ENCODE data around the gene STN1. TPM values are rescaled to one million over a fixed set of nuclear protein-coding genes. Genes with fewer than 3 reads are reported as not detected.
A peak's percentile ranks its signal among the peaks of the same experiment; 100 is the strongest.

Gene STN1
- total and polyA plus RNA-seq, 10 of the 15 experiments (the other 5 are each of a cell fraction or from before 2014, with no cell fraction given) = 22.2 to 31.8 (median 28.5) TPM

DNA sequence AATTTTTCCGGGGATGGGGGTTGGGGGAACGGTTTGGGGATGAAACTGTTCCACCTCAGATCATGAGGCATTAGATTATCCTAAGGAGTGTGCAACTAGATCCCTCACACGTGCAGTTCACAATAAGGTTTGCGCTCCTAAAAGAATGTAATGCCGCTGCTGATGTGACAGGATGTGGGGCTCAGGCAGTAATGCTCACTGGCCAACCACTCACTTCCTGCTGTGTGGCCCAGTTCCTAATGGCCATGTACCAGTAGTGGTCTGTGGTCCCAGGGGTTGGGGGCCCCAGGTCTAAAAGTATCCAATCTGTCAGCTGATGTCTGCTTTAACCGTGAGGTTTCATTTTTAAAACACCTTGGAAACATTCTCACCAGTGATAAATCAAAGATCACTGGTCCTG, 2.2 kb downstream of the STN1 start (continued):
- TF ChIP-seq, protein P1, sequence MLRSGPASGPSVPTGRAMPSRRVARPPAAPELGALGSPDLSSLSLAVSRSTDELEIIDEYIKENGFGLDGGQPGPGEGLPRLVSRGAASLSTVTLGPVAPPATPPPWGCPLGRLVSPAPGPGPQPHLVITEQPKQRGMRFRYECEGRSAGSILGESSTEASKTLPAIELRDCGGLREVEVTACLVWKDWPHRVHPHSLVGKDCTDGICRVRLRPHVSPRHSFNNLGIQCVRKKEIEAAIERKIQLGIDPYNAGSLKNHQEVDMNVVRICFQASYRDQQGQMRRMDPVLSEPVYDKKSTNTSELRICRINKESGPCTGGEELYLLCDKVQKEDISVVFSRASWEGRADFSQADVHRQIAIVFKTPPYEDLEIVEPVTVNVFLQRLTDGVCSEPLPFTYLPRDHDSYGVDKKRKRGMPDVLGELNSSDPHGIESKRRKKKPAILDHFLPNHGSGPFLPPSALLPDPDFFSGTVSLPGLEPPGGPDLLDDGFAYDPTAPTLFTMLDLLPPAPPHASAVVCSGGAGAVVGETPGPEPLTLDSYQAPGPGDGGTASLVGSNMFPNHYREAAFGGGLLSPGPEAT (IDR thresholded peaks at IDR 0.05; ENCODE audit: low read depth) = 0 out of 2 replicates have a peak, but pooled peaks have one; percentile 21
- no peak for TF ChIP-seq NFIC (IDR thresholded peaks at IDR 0.05; ENCODE audit: low read depth, low read length)
- TF ChIP-seq TCF3 (IDR thresholded peaks at IDR 0.05; ENCODE audit: borderline replicate concordance, insufficient read depth, low read depth, low read length) = no peak
- TF ChIP-seq, protein P2, sequence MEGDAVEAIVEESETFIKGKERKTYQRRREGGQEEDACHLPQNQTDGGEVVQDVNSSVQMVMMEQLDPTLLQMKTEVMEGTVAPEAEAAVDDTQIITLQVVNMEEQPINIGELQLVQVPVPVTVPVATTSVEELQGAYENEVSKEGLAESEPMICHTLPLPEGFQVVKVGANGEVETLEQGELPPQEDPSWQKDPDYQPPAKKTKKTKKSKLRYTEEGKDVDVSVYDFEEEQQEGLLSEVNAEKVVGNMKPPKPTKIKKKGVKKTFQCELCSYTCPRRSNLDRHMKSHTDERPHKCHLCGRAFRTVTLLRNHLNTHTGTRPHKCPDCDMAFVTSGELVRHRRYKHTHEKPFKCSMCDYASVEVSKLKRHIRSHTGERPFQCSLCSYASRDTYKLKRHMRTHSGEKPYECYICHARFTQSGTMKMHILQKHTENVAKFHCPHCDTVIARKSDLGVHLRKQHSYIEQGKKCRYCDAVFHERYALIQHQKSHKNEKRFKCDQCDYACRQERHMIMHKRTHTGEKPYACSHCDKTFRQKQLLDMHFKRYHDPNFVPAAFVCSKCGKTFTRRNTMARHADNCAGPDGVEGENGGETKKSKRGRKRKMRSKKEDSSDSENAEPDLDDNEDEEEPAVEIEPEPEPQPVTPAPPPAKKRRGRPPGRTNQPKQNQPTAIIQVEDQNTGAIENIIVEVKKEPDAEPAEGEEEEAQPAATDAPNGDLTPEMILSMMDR (IDR thresholded peaks at IDR 0.05 in 2 of 3, conservative IDR thresholded peaks at IDR 0.05 in 1 of 3; ENCODE audit: control insufficient read depth in 2 of 3, extremely low read depth in 1 of 3, insufficient read depth in 1 of 3, low read depth in 3 of 3, low read length in 3 of 3) = no peak
- no peak for TF ChIP-seq NBN (IDR thresholded peaks at IDR 0.05)
- TF ChIP-seq IKZF1 (conservative IDR thresholded peaks at IDR 0.05) = no peak
- TF ChIP-seq ESRRA (IDR thresholded peaks at IDR 0.05; ENCODE audit: low read length) = no peak
- TF ChIP-seq NFXL1 (IDR thresholded peaks at IDR 0.05; ENCODE audit: borderline replicate concordance) = no peak
- no peak for TF ChIP-seq CEBPB (IDR thresholded peaks at IDR 0.05; ENCODE audit: borderline replicate concordance in 1 of 2, low read depth in 2 of 2, low read length in 2 of 2)
- TF ChIP-seq NRF1 (conservative IDR thresholded peaks at IDR 0.05; ENCODE audit: low read depth, low read length) = no peak
- peak; percentile 31 to 33; a peak in 1 of 4 replicates for TF ChIP-seq IKZF2 (IDR thresholded peaks at IDR 0.05)
- TF ChIP-seq, protein P3, sequence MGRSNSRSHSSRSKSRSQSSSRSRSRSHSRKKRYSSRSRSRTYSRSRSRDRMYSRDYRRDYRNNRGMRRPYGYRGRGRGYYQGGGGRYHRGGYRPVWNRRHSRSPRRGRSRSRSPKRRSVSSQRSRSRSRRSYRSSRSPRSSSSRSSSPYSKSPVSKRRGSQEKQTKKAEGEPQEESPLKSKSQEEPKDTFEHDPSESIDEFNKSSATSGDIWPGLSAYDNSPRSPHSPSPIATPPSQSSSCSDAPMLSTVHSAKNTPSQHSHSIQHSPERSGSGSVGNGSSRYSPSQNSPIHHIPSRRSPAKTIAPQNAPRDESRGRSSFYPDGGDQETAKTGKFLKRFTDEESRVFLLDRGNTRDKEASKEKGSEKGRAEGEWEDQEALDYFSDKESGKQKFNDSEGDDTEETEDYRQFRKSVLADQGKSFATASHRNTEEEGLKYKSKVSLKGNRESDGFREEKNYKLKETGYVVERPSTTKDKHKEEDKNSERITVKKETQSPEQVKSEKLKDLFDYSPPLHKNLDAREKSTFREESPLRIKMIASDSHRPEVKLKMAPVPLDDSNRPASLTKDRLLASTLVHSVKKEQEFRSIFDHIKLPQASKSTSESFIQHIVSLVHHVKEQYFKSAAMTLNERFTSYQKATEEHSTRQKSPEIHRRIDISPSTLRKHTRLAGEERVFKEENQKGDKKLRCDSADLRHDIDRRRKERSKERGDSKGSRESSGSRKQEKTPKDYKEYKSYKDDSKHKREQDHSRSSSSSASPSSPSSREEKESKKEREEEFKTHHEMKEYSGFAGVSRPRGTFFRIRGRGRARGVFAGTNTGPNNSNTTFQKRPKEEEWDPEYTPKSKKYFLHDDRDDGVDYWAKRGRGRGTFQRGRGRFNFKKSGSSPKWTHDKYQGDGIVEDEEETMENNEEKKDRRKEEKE (IDR thresholded peaks at IDR 0.05) = no peak
- no peak for TF ChIP-seq KDM1A (IDR thresholded peaks at IDR 0.05; ENCODE audit: borderline replicate concordance)
- 0 out of 2 replicates have a peak, but pooled peaks have one; percentile 22 for TF ChIP-seq TCF12 (IDR thresholded peaks at IDR 0.05; ENCODE audit: low read depth, low read length)
- TF ChIP-seq MYB (IDR thresholded peaks at IDR 0.05; ENCODE audit: borderline replicate concordance, low read depth, low read length) = no peak
- no peak for TF ChIP-seq RAD21 (IDR thresholded peaks at IDR 0.05; ENCODE audit: insufficient read depth, low read depth, low read length)
- no peak for TF ChIP-seq MYC (IDR thresholded peaks at IDR 0.05; ENCODE audit: insufficient read depth, insufficient read length, insufficient replicate concordance, low read length, severe bottlenecking)
- TF ChIP-seq TBL1XR1 (IDR thresholded peaks at IDR 0.05; ENCODE audit: low read depth, low read length) = no peak
- TF ChIP-seq ETV6 (conservative IDR thresholded peaks at IDR 0.05 in 1 of 2, IDR thresholded peaks at IDR 0.05 in 1 of 2; ENCODE audit: borderline replicate concordance in 1 of 2, low read depth in 1 of 2) = no peak
- no peak for TF ChIP-seq RELA (IDR thresholded peaks at IDR 0.05; ENCODE audit: borderline replicate concordance, partially characterized antibody)
- no peak for TF ChIP-seq KLF5 (IDR thresholded peaks at IDR 0.05; ENCODE audit: partially characterized antibody)
- TF ChIP-seq NFYB (IDR thresholded peaks at IDR 0.05; ENCODE audit: insufficient read depth, low read depth, low read length) = 0 out of 2 replicates have a peak, but pooled peaks have one; percentile 23
- TF ChIP-seq PKNOX1 (IDR thresholded peaks at IDR 0.05) = peak; percentile 73
- TF ChIP-seq CBFB (IDR thresholded peaks at IDR 0.05; ENCODE audit: low read depth) = 0 out of 2 replicates have a peak, but pooled peaks have one; percentile 29

Data from GM12878 (cell line).